Astrocyte of the spinal cord (primary cell): ENCODE data around the gene JAKMIP3.

Source experiments
- DNase-seq: peaks from one replicate; pipeline ENCODE4 v3.0.0; 2011; ENCODE audit warnings: low read depth, low spot score
- H3K4me3 ChIP-seq: 2 replicates; pipeline ENCODE4 v1.5.1; 2011; ENCODE audit warnings: low read depth, mild to moderate bottlenecking, low read length, moderate library complexity
- CTCF ChIP-seq: IDR thresholded peaks from 2 replicates; pipeline ENCODE4 v1.5.1; 2012; ENCODE audit warnings: low read depth, mild to moderate bottlenecking, low read length, inconsistent platforms
- in situ Hi-C: cut with HindIII; loops from 2 replicates; pipeline ENCODE4 v1.10.0; 2017; ENCODE audit warnings: low sequenced_read_pairs

JAKMIP3 gene

GRCh38 chr10:132100556-132101349 lies 35.0 kb downstream of the JAKMIP3 start:
- DNase-seq = no peak
- in situ Hi-C loops = no loop called here
- no peak overlapping the region for H3K4me3 ChIP-seq
- no peak for TF ChIP-seq CTCF

- no peak overlapping the region for H3K4me3 ChIP-seq
- in situ Hi-C loops = no loop called here
- no peak for DNase-seq
- no peak for TF ChIP-seq CTCF
Measured at GRCh38 chr10:132101529-132101928, 35.8 kb downstream of the JAKMIP3 start.

- no peak for TF ChIP-seq CTCF
- H3K4me3 ChIP-seq = no peak overlapping the region
- in situ Hi-C loops = no loop called here
- DNase-seq = no peak
Measured at GRCh38 chr10:132102071-132102716, 36.4 kb downstream of the JAKMIP3 start.

- no peak overlapping the region for H3K4me3 ChIP-seq
- DNase-seq = no peak
- no peak for TF ChIP-seq CTCF
- in situ Hi-C loops = no loop called here
Measured at GRCh38 chr10:132102717-132103110, 37.0 kb downstream of the JAKMIP3 start.

GRCh38 chr10:132103116-132103910 lies 37.6 kb downstream of the JAKMIP3 start:
- no peak overlapping the region for H3K4me3 ChIP-seq
- TF ChIP-seq CTCF = no peak
- in situ Hi-C loops = no loop called here
- DNase-seq = no peak

GRCh38 chr10:132104062-132104461 lies 38.3 kb downstream of the JAKMIP3 start:
- DNase-seq = no peak
- H3K4me3 ChIP-seq = no peak overlapping the region
- no peak for TF ChIP-seq CTCF
- in situ Hi-C loops = no loop called here
